K562 (cell line): ENCODE results near the gene HELZ2. TPM values are rescaled to one million over a fixed set of nuclear protein-coding genes. Genes with fewer than 3 reads are reported as not detected.

ENCODE experiments used
- BMI1 ChIP-seq: fragments of 150-350 bp; IDR thresholded peaks from 2 replicates; pipeline ENCODE4 v1.6.1; 2014; ENCODE audit warnings: low read length
- CBX1 ChIP-seq: sonication (generic); IDR thresholded peaks from 2 replicates; pipeline ENCODE4 v1.6.1; 2016; ENCODE audit warnings: antibody characterized with exemption, low read depth, mild to moderate bottlenecking
- CHAMP1 ChIP-seq: fragments of 450-650 bp; IDR thresholded peaks from 2 replicates; pipeline ENCODE4 v1.6.1; 2016; ENCODE audit warnings: mild to moderate bottlenecking
- CREB1 ChIP-seq, 2 experiments: sonication (generic) in 1 of 2; formaldehyde crosslinking in 1 of 2; IDR thresholded peaks; 2 replicates each; pipeline versions ENCODE4 v1.6.1 to v1.8.0; 2012 to 2022; ENCODE audit warnings: inconsistent platforms in 1 of 2, mild to moderate bottlenecking in 1 of 2, missing genetic modification reagents in 1 of 2, moderate library complexity in 1 of 2
- E2F6 ChIP-seq, 2 experiments: IDR thresholded peaks; 2 replicates each; pipeline ENCODE4 v1.6.1; 2011; ENCODE audit warnings: borderline replicate concordance in 1 of 2, control low read depth in 1 of 2, low read depth in 1 of 2, low read length in 1 of 2, mild to moderate bottlenecking in 1 of 2, mixed read lengths in 1 of 2, moderate library complexity in 1 of 2; ENCODE audit not compliant: insufficient read depth in 1 of 2, insufficient read length in 1 of 2, poor library complexity in 1 of 2, severe bottlenecking in 1 of 2; ENCODE audit errors: extremely low read depth in 1 of 2
- KDM1A ChIP-seq, 2 experiments: fragments of 450-650 bp; IDR thresholded peaks; 2 replicates each; pipeline ENCODE4 v1.6.1; 2016; ENCODE audit warnings: mild to moderate bottlenecking in 2 of 2
- NBN ChIP-seq: fragments of 450-650 bp; IDR thresholded peaks from 2 replicates; pipeline ENCODE4 v1.6.1; 2016; ENCODE audit warnings: low read depth, mild to moderate bottlenecking
- SAFB2 ChIP-seq: fragments of 200-400 bp; formaldehyde crosslinking; IDR thresholded peaks from 2 replicates; pipeline ENCODE4 v1.6.1; 2018; ENCODE audit warnings: borderline replicate concordance, low read length, low read depth, moderate library complexity; ENCODE audit not compliant: severe bottlenecking
- SIN3A ChIP-seq, 2 experiments: fragments of 150-350 bp in 1 of 2; IDR thresholded peaks; 2 replicates each; pipeline ENCODE4 v1.6.1; 2011 to 2016; ENCODE audit warnings: borderline replicate concordance in 2 of 2, low read depth in 2 of 2, low read length in 2 of 2, mild to moderate bottlenecking in 2 of 2, moderate library complexity in 2 of 2; ENCODE audit not compliant: control insufficient read depth in 1 of 2
- SMC3 ChIP-seq: conservative IDR thresholded peaks from 2 replicates; pipeline ENCODE4 v1.6.1; 2011; ENCODE audit warnings: low read depth, low read length, improper control_type of control experiment; ENCODE audit not compliant: insufficient read depth
- TFAP4 ChIP-seq: sonication (generic); formaldehyde crosslinking; IDR thresholded peaks from 2 replicates; pipeline ENCODE4 v1.8.0; 2022; ENCODE audit warnings: missing genetic modification reagents, mild to moderate bottlenecking, moderate library complexity, borderline replicate concordance
- U2AF2 ChIP-seq: fragments of 200-400 bp; formaldehyde crosslinking; optimal IDR thresholded peaks from 2 replicates; pipeline ENCODE3; 2017; ENCODE audit warnings: low read depth, mild to moderate bottlenecking, low read length
- WHSC1 ChIP-seq: IDR thresholded peaks from one replicate; pipeline ENCODE4 v1.6.1; 2012; ENCODE audit warnings: low read length, control low read depth, inconsistent platforms
- ZC3H4 ChIP-seq: sonication (generic); formaldehyde crosslinking; IDR thresholded peaks from 2 replicates; pipeline ENCODE4 v1.9.0; 2021; ENCODE audit warnings: missing genetic modification reagents, borderline replicate concordance
- ZNF134 ChIP-seq: fragments of 250-450 bp; sonication (Bioruptor Pico); conservative IDR thresholded peaks from 2 replicates; pipeline ENCODE4 v1.4.0; 2020
- ZNF239 ChIP-seq: fragments of 250-450 bp; sonication (Bioruptor Pico); IDR thresholded peaks from 2 replicates; pipeline ENCODE4 v1.4.0; 2020; ENCODE audit warnings: mild to moderate bottlenecking
- ZNF780A ChIP-seq: fragments of 250-450 bp; sonication (Bioruptor Pico); IDR thresholded peaks from 2 replicates; pipeline ENCODE4 v1.5.0; 2021; ENCODE audit warnings: mild to moderate bottlenecking
- polyA plus RNA-seq, 8 experiments: library from polyadenylated mRNA; depleted of rRNA in 4 of 8; stranded (reverse) in 5 of 8; unstranded in 3 of 8; fragments of >200 nt; fragmentation: Nextera tagmentation in 2 of 8; fragmentation: Illumina TruSeq in 1 of 8; extraction: Ambion mirVana in 2 of 8; extraction: Trizol in 1 of 8; gene quantifications; 2 replicates each; pipeline versions ENCODE4 v1.2.1 to v1.2.3, GENCODE V29; 2011 to 2014; ENCODE audit warnings: inconsistent platforms in 1 of 8, missing spikeins in 1 of 8
- total RNA-seq, 7 experiments: library from RNA; depleted of rRNA in 6 of 7; stranded (reverse); fragments of >200 nt in 6 of 7; fragmentation: Illumina TruSeq in 2 of 7; extraction: Trizol in 2 of 7; gene quantifications; 2 replicates each; pipeline versions ENCODE4 v1.2.1 to v1.2.3, GENCODE V29; 2011 to 2021; ENCODE audit warnings: low replicate concordance in 1 of 7
- TF ChIP-seq, protein P1 (sequence below): fragments of 450-650 bp; IDR thresholded peaks from 2 replicates; pipeline ENCODE4 v1.7.0; 2016; ENCODE audit warnings: borderline replicate concordance
- TF ChIP-seq, protein P2 (sequence below): fragments of 250-450 bp; sonication (Bioruptor Pico); IDR thresholded peaks from 2 replicates; pipeline ENCODE4 v1.4.0; 2020; ENCODE audit warnings: mild to moderate bottlenecking

HELZ2 gene
- total and polyA plus RNA-seq, 9 of the 15 experiments (the other 6 are each of a cell fraction or from before 2014, with no cell fraction given) = 0.03 to 7.8 (median 2.9) TPM; not detected in 1

DNA sequence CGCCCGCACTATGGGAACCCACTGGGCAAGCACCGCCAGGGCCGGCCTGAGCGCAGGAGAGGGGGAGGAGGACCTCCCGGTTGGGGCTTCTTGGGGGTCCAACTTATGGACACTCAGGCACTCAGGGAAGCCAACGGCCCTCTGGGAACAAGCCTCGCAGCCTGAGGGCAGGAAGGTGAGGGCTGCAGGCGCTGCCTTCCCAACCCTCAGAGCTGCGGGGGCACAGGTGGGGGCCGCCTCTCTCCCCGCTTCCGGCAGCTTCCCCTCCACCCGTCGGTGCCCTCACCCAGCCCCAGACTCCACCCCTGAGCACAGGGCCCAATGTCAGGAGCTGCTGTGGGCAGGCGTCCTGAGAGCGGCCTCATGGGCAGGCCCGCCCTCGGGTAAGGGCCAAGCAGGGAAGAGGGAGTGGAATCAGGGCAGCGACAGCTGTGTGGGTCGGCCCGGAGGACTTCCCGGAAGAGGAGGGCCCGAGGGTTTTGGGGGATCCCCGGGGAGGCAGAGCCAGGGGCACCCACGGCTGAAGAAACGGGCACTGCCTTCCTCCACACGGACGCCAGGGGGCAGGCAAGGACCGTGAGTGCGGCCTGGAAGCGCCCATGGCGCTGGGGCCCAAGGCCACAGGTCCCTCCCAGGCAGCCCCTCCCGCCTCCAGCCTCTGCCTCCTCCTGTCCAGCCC lies 36.4 kb downstream of the HELZ2 start (continued):
- peak; percentile 96 for TF ChIP-seq SMC3
- no peak for TF ChIP-seq BMI1
- TF ChIP-seq ZNF134 (CRISPR knock-in tag) = no peak
- no peak for TF ChIP-seq SAFB2
- no peak for TF ChIP-seq CBX1
- TF ChIP-seq ZNF780A (CRISPR knock-in tag) = no peak
- TF ChIP-seq TFAP4 = peak; percentile 80
- no peak for TF ChIP-seq WHSC1
- TF ChIP-seq ZNF239 (CRISPR knock-in tag) = no peak
- no peak for TF ChIP-seq NBN
- TF ChIP-seq, protein P1, sequence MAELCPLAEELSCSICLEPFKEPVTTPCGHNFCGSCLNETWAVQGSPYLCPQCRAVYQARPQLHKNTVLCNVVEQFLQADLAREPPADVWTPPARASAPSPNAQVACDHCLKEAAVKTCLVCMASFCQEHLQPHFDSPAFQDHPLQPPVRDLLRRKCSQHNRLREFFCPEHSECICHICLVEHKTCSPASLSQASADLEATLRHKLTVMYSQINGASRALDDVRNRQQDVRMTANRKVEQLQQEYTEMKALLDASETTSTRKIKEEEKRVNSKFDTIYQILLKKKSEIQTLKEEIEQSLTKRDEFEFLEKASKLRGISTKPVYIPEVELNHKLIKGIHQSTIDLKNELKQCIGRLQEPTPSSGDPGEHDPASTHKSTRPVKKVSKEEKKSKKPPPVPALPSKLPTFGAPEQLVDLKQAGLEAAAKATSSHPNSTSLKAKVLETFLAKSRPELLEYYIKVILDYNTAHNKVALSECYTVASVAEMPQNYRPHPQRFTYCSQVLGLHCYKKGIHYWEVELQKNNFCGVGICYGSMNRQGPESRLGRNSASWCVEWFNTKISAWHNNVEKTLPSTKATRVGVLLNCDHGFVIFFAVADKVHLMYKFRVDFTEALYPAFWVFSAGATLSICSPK = no peak
- TF ChIP-seq, protein P2, sequence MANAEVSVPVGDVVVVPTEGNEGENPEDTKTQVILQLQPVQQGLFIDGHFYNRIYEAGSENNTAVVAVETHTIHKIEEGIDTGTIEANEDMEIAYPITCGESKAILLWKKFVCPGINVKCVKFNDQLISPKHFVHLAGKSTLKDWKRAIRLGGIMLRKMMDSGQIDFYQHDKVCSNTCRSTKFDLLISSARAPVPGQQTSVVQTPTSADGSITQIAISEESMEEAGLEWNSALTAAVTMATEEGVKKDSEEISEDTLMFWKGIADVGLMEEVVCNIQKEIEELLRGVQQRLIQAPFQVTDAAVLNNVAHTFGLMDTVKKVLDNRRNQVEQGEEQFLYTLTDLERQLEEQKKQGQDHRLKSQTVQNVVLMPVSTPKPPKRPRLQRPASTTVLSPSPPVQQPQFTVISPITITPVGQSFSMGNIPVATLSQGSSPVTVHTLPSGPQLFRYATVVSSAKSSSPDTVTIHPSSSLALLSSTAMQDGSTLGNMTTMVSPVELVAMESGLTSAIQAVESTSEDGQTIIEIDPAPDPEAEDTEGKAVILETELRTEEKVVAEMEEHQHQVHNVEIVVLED = no peak
- no peak for TF ChIP-seq CHAMP1
- no peak for TF ChIP-seq CREB1 (IDR thresholded peaks at IDR 0.05)
- no peak for TF ChIP-seq CREB1 (CRISPR knock-in tag; IDR thresholded peaks at IDR 0.05)
- TF ChIP-seq KDM1A (IDR thresholded peaks at IDR 0.05) = no peak
- TF ChIP-seq E2F6 (IDR thresholded peaks at IDR 0.05; ENCODE audit: borderline replicate concordance in 1 of 2, extremely low read depth in 1 of 2, insufficient read depth in 1 of 2, insufficient read length in 1 of 2, low read depth in 1 of 2, low read length in 1 of 2, poor library complexity in 1 of 2, severe bottlenecking in 1 of 2) = no peak
- TF ChIP-seq U2AF2 = no peak
- TF ChIP-seq SIN3A (IDR thresholded peaks at IDR 0.05; ENCODE audit: borderline replicate concordance in 2 of 2, control insufficient read depth in 1 of 2, low read depth in 2 of 2, low read length in 2 of 2) = no peak
- TF ChIP-seq ZC3H4 (CRISPR knock-in tag) = 0 out of 2 replicates have a peak, but pooled peaks have one; percentile 42
